NB4 (cell line): ENCODE results near the gene TGFB1.

Experiments
- DNase-seq: peaks from one replicate; pipeline ENCODE4 v3.0.0; 2010; ENCODE audit warnings: low read depth
- H3K4me3 ChIP-seq: one replicate; pipeline ENCODE4 v1.5.1; 2011; ENCODE audit warnings: mild to moderate bottlenecking, low read depth, low read length, moderate library complexity
- MYC ChIP-seq: IDR thresholded peaks from 2 replicates; pipeline ENCODE4 v1.6.1; 2011; ENCODE audit warnings: low read depth, low read length
- POLR2A ChIP-seq: IDR thresholded peaks from 2 replicates; pipeline ENCODE4 v1.6.1; 2011; ENCODE audit warnings: mild to moderate bottlenecking; ENCODE audit not compliant: insufficient read length; ENCODE audit errors: extremely low read depth
- TF ChIP-seq, protein P1 (sequence below): IDR thresholded peaks from 2 replicates; pipeline ENCODE4 v1.6.1; 2011; ENCODE audit warnings: low read depth, low read length
- TF ChIP-seq, protein P2 (sequence below): IDR thresholded peaks from one replicate; pipeline ENCODE4 v1.5.1; 2012; ENCODE audit warnings: low read depth, low read length

TGFB1 gene

DNA sequence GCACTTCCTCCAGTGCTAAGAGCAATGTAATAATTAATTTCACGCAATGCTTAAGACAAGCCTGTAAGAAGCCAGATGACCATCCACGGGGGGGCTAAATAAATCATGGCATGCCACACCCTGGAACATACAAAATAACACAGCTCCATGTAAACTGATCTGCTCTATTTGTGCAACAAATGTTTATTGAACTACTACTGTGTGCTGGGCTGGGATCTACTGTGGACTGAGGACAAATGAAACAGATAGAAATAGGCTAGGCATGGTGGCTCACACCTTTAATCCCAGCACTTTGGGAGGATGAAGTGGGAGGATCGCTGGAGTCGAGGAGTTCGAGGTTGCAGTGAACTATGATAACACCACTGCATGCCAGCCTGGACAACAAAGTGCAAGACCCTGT lies 21.3 kb downstream of the TGFB1 start:
- no peak overlapping the region for H3K4me3 ChIP-seq
- DNase-seq = no peak
- TF ChIP-seq, protein P1, sequence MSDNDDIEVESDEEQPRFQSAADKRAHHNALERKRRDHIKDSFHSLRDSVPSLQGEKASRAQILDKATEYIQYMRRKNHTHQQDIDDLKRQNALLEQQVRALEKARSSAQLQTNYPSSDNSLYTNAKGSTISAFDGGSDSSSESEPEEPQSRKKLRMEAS = no peak
- no peak for TF ChIP-seq POLR2A
- TF ChIP-seq MYC = no peak
- TF ChIP-seq, protein P2, sequence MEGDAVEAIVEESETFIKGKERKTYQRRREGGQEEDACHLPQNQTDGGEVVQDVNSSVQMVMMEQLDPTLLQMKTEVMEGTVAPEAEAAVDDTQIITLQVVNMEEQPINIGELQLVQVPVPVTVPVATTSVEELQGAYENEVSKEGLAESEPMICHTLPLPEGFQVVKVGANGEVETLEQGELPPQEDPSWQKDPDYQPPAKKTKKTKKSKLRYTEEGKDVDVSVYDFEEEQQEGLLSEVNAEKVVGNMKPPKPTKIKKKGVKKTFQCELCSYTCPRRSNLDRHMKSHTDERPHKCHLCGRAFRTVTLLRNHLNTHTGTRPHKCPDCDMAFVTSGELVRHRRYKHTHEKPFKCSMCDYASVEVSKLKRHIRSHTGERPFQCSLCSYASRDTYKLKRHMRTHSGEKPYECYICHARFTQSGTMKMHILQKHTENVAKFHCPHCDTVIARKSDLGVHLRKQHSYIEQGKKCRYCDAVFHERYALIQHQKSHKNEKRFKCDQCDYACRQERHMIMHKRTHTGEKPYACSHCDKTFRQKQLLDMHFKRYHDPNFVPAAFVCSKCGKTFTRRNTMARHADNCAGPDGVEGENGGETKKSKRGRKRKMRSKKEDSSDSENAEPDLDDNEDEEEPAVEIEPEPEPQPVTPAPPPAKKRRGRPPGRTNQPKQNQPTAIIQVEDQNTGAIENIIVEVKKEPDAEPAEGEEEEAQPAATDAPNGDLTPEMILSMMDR = no peak

DNA sequence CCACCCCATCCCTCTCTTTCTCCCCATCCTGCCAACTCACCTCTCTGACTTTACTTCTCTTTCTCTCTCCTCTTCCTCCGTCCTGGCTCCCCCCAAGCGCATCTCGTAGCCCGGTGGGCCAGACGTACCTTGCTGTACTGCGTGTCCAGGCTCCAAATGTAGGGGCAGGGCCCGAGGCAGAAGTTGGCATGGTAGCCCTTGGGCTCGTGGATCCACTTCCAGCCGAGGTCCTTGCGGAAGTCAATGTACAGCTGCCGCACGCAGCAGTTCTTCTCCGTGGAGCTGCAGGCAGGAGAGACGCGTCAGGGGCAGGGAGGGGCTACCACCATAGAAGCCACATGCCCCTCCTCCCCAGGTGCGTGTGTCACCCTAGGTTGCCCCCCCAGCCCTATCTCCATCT lies 21.7 kb downstream of the TGFB1 start:
- no peak for DNase-seq
- H3K4me3 ChIP-seq = no peak overlapping the region
- TF ChIP-seq, protein P1 = no peak
- no peak for TF ChIP-seq MYC
- TF ChIP-seq, protein P2 = no peak
- TF ChIP-seq POLR2A = no peak

- no peak overlapping the region for H3K4me3 ChIP-seq
- DNase-seq = no peak
Measured at GRCh38 chr19:41330946-41331678, 22.6 kb downstream of the TGFB1 start.

DNA sequence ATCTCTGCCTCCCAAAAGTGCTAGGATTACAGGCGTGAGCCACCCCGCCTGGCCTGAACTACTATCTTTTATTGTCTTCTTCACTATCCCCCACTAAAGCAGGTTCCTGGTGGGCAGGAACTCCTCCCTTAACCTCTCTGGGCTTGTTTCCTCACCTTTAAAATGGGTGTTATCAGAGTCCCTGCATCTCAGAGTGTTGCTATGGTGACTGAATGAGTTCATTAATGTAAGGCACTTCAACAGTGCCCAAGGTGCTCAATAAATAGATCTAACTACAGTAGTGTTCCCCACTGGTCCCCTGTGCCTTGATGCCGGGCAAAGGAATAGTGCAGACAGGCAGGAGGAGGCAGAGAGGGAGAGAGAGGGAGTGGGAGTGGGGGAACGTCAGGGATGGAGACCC lies 23.2 kb downstream of the TGFB1 start:
- no peak for DNase-seq
- TF ChIP-seq MYC = no peak
- TF ChIP-seq, protein P1 = no peak
- TF ChIP-seq POLR2A = no peak
- TF ChIP-seq, protein P2 = no peak
- no peak overlapping the region for H3K4me3 ChIP-seq

More at GRCh38 chr19:41330946-41331678, 22.6 kb downstream of the TGFB1 start:
- TF ChIP-seq, protein P2 = no peak
- TF ChIP-seq, protein P1 = no peak
- TF ChIP-seq MYC (no peak), POLR2A (no peak)

- no peak overlapping the region for H3K4me3 ChIP-seq
- no peak for TF ChIP-seq POLR2A
- TF ChIP-seq, protein P1 = no peak
- no peak for TF ChIP-seq MYC
- TF ChIP-seq, protein P2 = no peak
- DNase-seq = peak; percentile 72
Measured at GRCh38 chr19:41328842-41329225, 24.9 kb downstream of the TGFB1 start.
